HG03342 (cell line): Measurements from ENCODE around the gene RRN3.
"Not testable (repeated sequence)": the region's sequence is repeated elsewhere in the genome, so short reads cannot be mapped to it uniquely, and the experiment has no call there.

Experiments used
- ATAC-seq: cut with Tn5 transposase; IDR thresholded peaks from one replicate; pipeline ENCODE4 v1.9.1; 2021; ENCODE audit warnings: mild to moderate bottlenecking, moderate library complexity; ENCODE audit not compliant: unreplicated experiment

The RRN3 gene

GRCh38 chr16:15100372-15100987 is 6.4 kb upstream of the RRN3 start:
- ATAC-seq, result not testable (repeated sequence)

GRCh38 chr16:15099366-15099909 is 5.4 kb upstream of the RRN3 start:
- not testable (repeated sequence) for ATAC-seq

- not testable (repeated sequence) for ATAC-seq
These were observed 2.5 kb upstream of the RRN3 start for GRCh38 chr16:15096583-15096972.

GRCh38 chr16:15093571-15093954 is 509 bp downstream of the RRN3 start:
- ATAC-seq, result not testable (repeated sequence)

GRCh38 chr16:15090663-15091269 is 3.3 kb downstream of the RRN3 start:
- ATAC-seq, result not testable (repeated sequence)

- not testable (repeated sequence) for ATAC-seq
These were observed 11.3 kb downstream of the RRN3 start for GRCh38 chr16:15082788-15083187.

- ATAC-seq, result not testable (repeated sequence)
These were observed 13.2 kb downstream of the RRN3 start for GRCh38 chr16:15080883-15081282.

- ATAC-seq, result not testable (repeated sequence)
These were observed 17.9 kb downstream of the RRN3 start for GRCh38 chr16:15076161-15076560.

- ATAC-seq, result no peak
These were observed 21.0 kb downstream of the RRN3 start for GRCh38 chr16:15073101-15073500.

- ATAC-seq, result not testable (repeated sequence)
These were observed 21.9 kb downstream of the RRN3 start for GRCh38 chr16:15071916-15072769.

GRCh38 chr16:15071013-15071412 is 23.1 kb downstream of the RRN3 start:
- ATAC-seq, result not testable (repeated sequence)

- ATAC-seq, result not testable (repeated sequence)
These were observed 27.4 kb downstream of the RRN3 start for GRCh38 chr16:15066690-15067089.

GRCh38 chr16:15065961-15066360 is 28.1 kb downstream of the RRN3 start:
- ATAC-seq, result not testable (repeated sequence)

- ATAC-seq, result not testable (repeated sequence)
These were observed 31.8 kb downstream of the RRN3 start for GRCh38 chr16:15062085-15062810.

GRCh38 chr16:15059324-15059723 is 34.7 kb downstream of the RRN3 start:
- no peak for ATAC-seq

GRCh38 chr16:15057681-15058417 is 36.2 kb downstream of the RRN3 start:
- no peak for ATAC-seq

- peak; percentile 64 for ATAC-seq
These were observed 38.7 kb downstream of the RRN3 start for GRCh38 chr16:15055141-15056053.

GRCh38 chr16:15054357-15055140 is 39.5 kb downstream of the RRN3 start:
- no peak for ATAC-seq
